ENCODE data around the gene SOCS2.

SOCS2 gene

GRCh38 chr12:93563807-93564538, 8.5 kb upstream of the SOCS2 start:
- no peak for DNase-seq
- in situ Hi-C loops (cut with MboI; ENCODE audit: low pct_unique_long_range_greater_than_20kb, low sequenced_read_pairs) = no loop called here

GRCh38 chr12:93565760-93566159, 6.7 kb upstream of the SOCS2 start:
- in situ Hi-C loops (cut with MboI; ENCODE audit: low pct_unique_long_range_greater_than_20kb, low sequenced_read_pairs) = no loop called here
- no peak for DNase-seq

GRCh38 chr12:93567174-93567573, 5.3 kb upstream of the SOCS2 start:
- in situ Hi-C loops (cut with MboI; ENCODE audit: low pct_unique_long_range_greater_than_20kb, low sequenced_read_pairs) = no loop called here
- DNase-seq = no peak

GRCh38 chr12:93568091-93568490, 4.4 kb upstream of the SOCS2 start:
- peak; percentile 61 for DNase-seq
- in situ Hi-C loops (cut with MboI; ENCODE audit: low pct_unique_long_range_greater_than_20kb, low sequenced_read_pairs) = no loop called here

- DNase-seq = no peak
- in situ Hi-C loops (cut with MboI; ENCODE audit: low pct_unique_long_range_greater_than_20kb, low sequenced_read_pairs) = no loop called here
These were observed 3.2 kb upstream of the SOCS2 start for GRCh38 chr12:93569301-93569655.

DNA sequence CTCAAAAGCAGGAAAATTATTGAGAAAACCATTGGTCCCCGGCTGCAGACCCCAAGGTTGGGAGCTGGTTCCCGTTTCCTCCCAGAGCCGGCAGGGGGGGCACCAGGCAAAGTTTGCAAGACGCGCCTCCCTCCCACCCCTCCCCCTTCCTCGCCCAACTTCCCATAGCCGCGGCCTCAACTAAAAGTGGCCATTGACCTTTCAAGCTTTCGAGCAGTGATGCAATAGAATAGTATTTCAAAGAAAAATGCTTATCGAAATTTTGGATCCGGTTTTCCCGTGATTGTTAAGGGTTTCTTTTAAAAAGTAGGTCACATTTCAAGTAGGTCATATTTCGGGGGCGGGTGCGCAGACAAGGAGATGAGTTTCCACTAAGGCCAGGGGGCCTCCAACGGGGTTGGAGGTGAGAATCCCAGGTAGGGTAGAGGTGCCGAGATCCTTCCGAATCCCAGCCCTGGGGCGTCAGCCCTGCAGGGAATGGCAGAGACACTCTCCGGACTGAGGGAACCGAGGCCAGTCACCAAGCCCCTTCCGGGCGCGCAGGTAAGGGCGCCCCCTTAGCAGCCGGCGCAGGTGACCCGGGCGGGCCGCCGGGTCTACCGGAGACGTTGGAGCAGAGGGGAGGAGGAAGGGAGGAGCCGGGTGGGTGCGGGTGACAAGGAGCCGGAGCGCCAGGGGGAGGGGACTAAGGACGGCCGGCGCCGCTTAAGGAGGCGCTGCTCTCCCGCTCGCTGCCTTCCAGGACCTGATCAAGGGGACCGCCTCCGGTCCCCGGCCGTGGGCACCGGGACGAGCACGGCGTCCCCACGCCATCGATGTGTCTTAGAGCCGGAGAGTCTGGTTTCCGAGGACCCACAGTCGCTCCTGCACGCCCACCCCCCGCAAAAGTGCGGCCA, 2.6 kb upstream of the SOCS2 start:
- peak; percentile 84 for DNase-seq
- in situ Hi-C loops (cut with MboI; ENCODE audit: low pct_unique_long_range_greater_than_20kb, low sequenced_read_pairs) = no loop called here

GRCh38 chr12:93570552-93571364, 1.7 kb upstream of the SOCS2 start:
- DNase-seq = peak; percentile 95
- in situ Hi-C loops (cut with MboI; ENCODE audit: low pct_unique_long_range_greater_than_20kb, low sequenced_read_pairs) = no loop called here

- in situ Hi-C loops (cut with MboI; ENCODE audit: low pct_unique_long_range_greater_than_20kb, low sequenced_read_pairs) = no loop called here
- peak; percentile 93 for DNase-seq
These were observed 1.0 kb upstream of the SOCS2 start for GRCh38 chr12:93571365-93571924.

GRCh38 chr12:93572712-93573551, 457 bp downstream of the SOCS2 start:
- in situ Hi-C loops (cut with MboI; ENCODE audit: low pct_unique_long_range_greater_than_20kb, low sequenced_read_pairs) = no loop called here
- no peak for DNase-seq

GRCh38 chr12:93573552-93574223, 1.2 kb downstream of the SOCS2 start:
- in situ Hi-C loops (cut with MboI; ENCODE audit: low pct_unique_long_range_greater_than_20kb, low sequenced_read_pairs) = no loop called here
- peak; percentile 81 for DNase-seq

DNA sequence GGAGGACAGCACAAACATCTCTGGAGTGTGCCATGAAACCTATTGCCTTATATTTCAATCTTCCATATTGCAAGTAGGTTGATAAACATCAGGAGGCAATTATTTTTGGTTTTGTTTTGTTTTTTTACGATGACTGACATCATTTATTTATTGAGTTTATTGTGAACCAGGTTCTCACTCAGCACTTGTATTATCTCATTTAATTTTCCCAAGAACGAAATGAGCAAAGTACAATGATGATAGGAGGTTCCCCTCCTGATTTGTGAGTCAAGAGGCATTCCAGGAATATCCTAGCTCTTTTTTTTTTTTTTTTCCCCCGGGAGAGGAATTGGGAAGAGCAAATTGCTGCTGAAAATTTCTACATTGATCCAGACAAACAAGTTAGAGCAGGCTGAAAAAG, 4.7 kb downstream of the SOCS2 start:
- DNase-seq = no peak
- in situ Hi-C loops (cut with MboI; ENCODE audit: low pct_unique_long_range_greater_than_20kb, low sequenced_read_pairs) = no loop called here

DNA sequence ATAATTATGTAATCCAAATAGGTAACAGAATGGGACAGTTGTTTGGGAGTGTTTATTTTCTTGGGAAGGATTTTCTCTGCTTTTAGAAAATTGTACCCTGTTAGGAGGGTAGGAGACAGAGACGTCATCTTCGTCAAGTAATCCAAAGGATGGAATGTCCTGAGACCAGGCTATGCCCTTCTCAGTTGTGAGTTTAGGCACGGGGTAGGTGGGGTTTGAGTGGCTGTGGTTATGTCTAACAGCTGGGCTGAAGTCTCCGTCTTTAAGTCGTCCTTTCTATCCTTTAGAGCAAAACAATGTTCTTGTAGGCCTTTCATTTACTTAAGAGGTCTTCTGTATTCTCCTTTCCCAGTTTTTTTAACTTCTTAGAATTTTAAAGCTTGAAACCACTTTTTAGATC, 5.7 kb downstream of the SOCS2 start:
- in situ Hi-C loops (cut with MboI; ENCODE audit: low pct_unique_long_range_greater_than_20kb, low sequenced_read_pairs) = no loop called here
- DNase-seq = no peak

- in situ Hi-C loops (cut with MboI; ENCODE audit: low pct_unique_long_range_greater_than_20kb, low sequenced_read_pairs) = no loop called here
- no peak for DNase-seq
These were observed 8.2 kb downstream of the SOCS2 start for GRCh38 chr12:93580682-93581081.

DNA sequence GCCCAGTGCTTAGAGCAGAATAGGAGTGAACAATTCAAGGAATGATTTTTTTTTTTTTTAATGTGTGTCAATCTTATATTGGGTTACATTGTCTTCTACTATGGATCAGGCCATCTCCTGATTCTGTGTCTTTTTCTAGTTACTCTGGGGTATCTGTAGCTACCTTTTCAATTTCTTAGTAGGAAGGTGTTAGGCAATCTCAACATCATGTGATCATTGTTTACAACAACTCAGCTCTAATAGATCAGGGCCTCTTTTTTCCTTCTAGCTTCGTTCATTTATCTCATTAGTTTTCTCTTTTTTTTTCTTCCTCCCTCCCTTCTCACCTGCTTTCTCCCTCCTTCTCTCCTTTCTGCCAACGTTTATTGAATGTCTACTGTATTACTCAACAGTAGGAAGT, 8.9 kb downstream of the SOCS2 start:
- in situ Hi-C loops (cut with MboI; ENCODE audit: low pct_unique_long_range_greater_than_20kb, low sequenced_read_pairs) = no loop called here
- DNase-seq = no peak

DNA sequence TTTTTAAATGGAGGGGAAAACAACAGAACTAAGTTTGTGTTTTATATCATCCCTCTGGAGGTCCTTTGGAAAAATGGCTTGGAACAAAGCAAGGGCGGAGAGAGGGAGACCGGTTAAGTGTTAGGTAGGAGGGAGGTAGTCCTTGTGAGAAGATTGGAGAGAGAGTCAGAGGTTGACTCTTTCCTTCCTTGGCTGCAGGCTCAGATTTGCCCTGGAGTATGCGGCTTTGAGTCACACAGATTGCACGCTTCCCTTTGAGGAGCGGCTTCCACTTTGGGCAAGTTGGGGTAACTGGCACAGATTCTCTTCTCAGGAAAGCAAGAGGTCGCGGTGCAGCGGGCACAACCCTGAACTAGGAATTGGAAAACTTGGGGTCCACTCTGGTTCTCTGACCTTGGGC, 9.9 kb downstream of the SOCS2 start:
- DNase-seq = no peak
- in situ Hi-C loops (cut with MboI; ENCODE audit: low pct_unique_long_range_greater_than_20kb, low sequenced_read_pairs) = no loop called here

- in situ Hi-C loops (cut with MboI; ENCODE audit: low pct_unique_long_range_greater_than_20kb, low sequenced_read_pairs) = no loop called here
- DNase-seq = no peak
These were observed 11.3 kb downstream of the SOCS2 start for GRCh38 chr12:93583627-93584392.

DNA sequence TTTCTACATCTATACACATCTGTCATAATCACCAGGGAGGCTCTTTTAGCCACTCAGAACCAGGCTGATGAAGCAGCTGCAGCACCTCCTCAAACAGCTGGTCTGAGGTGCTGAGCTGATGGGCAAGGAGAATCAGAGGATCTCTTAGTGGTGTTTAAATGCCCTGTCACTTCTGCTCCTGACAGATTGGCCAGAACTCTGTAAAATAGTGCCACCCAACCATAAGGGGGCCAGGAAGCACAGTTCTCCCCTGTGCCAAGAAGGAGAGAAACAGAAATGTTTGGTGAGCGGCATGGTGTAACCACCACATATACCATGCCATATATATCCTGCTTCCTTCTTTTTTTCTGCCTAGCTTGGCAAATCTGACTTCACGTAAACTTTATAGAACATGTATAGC, 12.8 kb downstream of the SOCS2 start:
- in situ Hi-C loops (cut with MboI; ENCODE audit: low pct_unique_long_range_greater_than_20kb, low sequenced_read_pairs) = no loop called here
- DNase-seq = no peak

All from KBM-7 (cell line).